Measurements from ENCODE around the gene DPF1. TPM values are rescaled to one million over a fixed set of nuclear protein-coding genes. Genes with fewer than 3 reads are reported as not detected.
A peak's percentile ranks its signal among the peaks of the same experiment; 100 is the strongest.

DPF1 gene
- total RNA-seq, 1 donor from 2014 or later: 31.7 TPM

DNA sequence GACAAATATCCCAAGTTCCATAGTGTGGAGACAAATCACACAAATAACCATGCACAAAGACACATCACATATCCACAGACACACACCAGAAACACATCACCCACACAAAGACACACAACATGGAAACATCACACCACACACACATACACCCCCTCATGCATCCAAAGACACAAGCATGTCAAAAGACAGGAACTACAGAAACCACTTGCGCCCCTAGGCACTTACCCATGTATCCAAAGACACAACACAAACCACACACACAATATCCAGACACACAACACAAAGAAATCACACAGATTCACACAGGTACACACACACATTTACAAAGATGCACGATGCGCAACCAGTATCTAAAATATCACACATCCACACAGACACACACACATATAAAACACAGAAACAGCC is 901 bp downstream of the DPF1 start:
- TF ChIP-seq, protein P1, sequence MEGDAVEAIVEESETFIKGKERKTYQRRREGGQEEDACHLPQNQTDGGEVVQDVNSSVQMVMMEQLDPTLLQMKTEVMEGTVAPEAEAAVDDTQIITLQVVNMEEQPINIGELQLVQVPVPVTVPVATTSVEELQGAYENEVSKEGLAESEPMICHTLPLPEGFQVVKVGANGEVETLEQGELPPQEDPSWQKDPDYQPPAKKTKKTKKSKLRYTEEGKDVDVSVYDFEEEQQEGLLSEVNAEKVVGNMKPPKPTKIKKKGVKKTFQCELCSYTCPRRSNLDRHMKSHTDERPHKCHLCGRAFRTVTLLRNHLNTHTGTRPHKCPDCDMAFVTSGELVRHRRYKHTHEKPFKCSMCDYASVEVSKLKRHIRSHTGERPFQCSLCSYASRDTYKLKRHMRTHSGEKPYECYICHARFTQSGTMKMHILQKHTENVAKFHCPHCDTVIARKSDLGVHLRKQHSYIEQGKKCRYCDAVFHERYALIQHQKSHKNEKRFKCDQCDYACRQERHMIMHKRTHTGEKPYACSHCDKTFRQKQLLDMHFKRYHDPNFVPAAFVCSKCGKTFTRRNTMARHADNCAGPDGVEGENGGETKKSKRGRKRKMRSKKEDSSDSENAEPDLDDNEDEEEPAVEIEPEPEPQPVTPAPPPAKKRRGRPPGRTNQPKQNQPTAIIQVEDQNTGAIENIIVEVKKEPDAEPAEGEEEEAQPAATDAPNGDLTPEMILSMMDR (conservative IDR thresholded peaks at IDR 0.05): no peak
- H3K4me3 Mint-ChIP-seq: peak overlapping the region; percentile 56
- peaks cover 44% of the 10 kb centered on the region for H3K4me1 Mint-ChIP-seq
- H3K27me3 Mint-ChIP-seq (ENCODE audit: low read depth): peaks cover 4% of the 10 kb centered on the region
- peaks cover 11% of the 10 kb centered on the region for H3K36me3 Mint-ChIP-seq (ENCODE audit: low read depth)
- H3K27ac Mint-ChIP-seq (ENCODE audit: unreplicated experiment): peak overlapping the region; percentile 72
- no peaks in the 10 kb centered on the region for H3K9me3 Mint-ChIP-seq
- DNase-seq (ENCODE audit: low read depth, low spot score): no peak

DNA sequence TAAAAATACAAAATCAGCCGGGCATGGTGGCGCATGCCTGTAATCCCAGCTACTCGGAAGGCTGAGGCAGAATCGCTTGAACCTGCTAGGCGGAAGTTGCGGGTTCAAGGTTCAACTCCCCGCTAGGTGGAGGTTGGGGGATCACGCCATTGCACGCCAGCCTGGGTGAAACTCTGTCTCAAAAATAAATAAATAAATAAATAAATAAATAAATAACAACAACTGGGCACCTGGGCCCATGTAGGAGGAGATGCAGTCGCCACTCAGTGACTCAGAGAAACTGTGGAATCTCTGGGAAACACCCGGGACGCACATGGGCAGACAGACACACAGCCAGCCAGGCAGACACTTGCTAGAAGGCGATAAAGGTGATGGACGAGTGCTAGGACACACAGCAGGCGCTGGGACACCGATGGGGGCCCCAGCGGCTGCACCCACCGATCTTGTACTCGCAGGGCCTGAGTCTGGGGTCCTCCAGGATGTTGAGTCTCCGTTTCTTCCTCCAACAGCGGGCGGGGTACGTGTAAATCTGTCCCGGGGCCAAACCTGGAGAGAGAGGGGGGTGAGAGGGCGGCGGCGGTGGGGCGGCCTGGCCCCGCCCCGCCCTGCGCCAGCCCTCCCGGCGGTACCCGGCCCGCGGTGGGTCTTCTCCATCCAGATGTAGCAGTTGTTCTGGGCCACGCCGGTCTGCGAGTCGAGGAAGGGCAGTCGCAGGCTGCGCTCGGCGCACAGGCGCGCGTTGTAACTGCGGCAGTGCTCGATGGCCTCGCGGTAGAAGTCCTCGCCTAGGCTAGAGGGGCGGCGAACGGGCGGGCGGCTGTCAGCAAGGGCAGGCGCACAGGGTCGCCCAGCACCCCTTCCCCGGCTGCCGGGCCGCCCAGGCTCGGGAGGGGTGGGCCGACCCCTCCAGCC is 1.8 kb downstream of the DPF1 start:
- Mint-ChIP-seq H3K27ac (ENCODE audit: unreplicated experiment) (no peak overlapping the region), H3K4me1 (peaks cover 36% of the 10 kb centered on the region), H3K9me3 (no peaks in the 10 kb centered on the region), H3K36me3 (ENCODE audit: low read depth) (peaks cover 11% of the 10 kb centered on the region), H3K4me3 (peak overlapping the region; percentile 57), H3K27me3 (ENCODE audit: low read depth) (peaks cover 4% of the 10 kb centered on the region)
- TF ChIP-seq, protein P1 (conservative IDR thresholded peaks at IDR 0.05): no peak
- DNase-seq (ENCODE audit: low read depth, low spot score): no peak

- Mint-ChIP-seq H3K36me3 (ENCODE audit: low read depth) (peaks cover 11% of the 10 kb centered on the region), H3K4me1 (peaks cover 28% of the 10 kb centered on the region), H3K4me3 (peak overlapping the region; percentile 54), H3K27ac (ENCODE audit: unreplicated experiment) (no peak overlapping the region), H3K27me3 (ENCODE audit: low read depth) (peaks cover 3% of the 10 kb centered on the region), H3K9me3 (no peaks in the 10 kb centered on the region)
- no peak for DNase-seq (ENCODE audit: low read depth, low spot score)
- TF ChIP-seq, protein P1 (conservative IDR thresholded peaks at IDR 0.05): no peak
These were observed 2.6 kb downstream of the DPF1 start for GRCh38 chr19:38221421-38221820.

- Mint-ChIP-seq H3K4me1 (peaks cover 23% of the 10 kb centered on the region), H3K27me3 (ENCODE audit: low read depth) (no peaks in the 10 kb centered on the region), H3K36me3 (ENCODE audit: low read depth) (peaks cover 13% of the 10 kb centered on the region), H3K9me3 (no peaks in the 10 kb centered on the region), H3K4me3 (no peak overlapping the region), H3K27ac (ENCODE audit: unreplicated experiment) (peak overlapping the region; percentile 27)
- TF ChIP-seq, protein P1 (conservative IDR thresholded peaks at IDR 0.05): no peak
- DNase-seq (ENCODE audit: low read depth, low spot score): no peak
These were observed 4.8 kb downstream of the DPF1 start for GRCh38 chr19:38219221-38219620.

DNA sequence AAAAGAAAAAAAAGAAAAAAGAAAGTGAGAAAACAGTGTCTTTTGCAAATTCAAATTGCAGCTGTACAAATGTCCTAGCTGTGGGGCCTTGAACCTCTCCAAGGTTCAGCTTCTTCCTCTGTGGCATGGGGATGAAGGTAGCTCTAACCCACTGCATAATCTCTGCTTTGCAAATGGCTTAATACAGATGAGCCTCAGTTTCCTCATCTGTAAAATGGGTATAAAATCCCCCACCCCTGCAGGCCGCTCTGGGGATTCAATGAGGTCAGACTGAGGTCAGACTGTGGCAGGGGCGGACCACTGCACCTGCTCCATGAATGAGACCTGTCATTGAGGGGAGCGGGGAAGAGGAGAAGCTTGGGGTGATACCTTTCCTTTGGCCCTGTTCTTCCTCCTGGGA is 5.8 kb downstream of the DPF1 start:
- Mint-ChIP-seq H3K36me3 (ENCODE audit: low read depth) (peaks cover 15% of the 10 kb centered on the region), H3K9me3 (no peaks in the 10 kb centered on the region), H3K4me3 (no peak overlapping the region), H3K4me1 (peaks cover 18% of the 10 kb centered on the region), H3K27me3 (ENCODE audit: low read depth) (peaks cover 4% of the 10 kb centered on the region), H3K27ac (ENCODE audit: unreplicated experiment) (no peak overlapping the region)
- DNase-seq (ENCODE audit: low read depth, low spot score): no peak
- TF ChIP-seq, protein P1 (conservative IDR thresholded peaks at IDR 0.05): no peak
